DMS153 (cell line): ENCODE data around the gene ADAM19.

Experiments
- DNase-seq: peaks from one replicate; lab custom pipeline; 2025; lab: John Stamatoyannopoulos, UW

The ADAM19 gene

GRCh38 chr5:157542282-157543000 is 33.1 kb downstream of the ADAM19 start:
- no peak for DNase-seq

GRCh38 chr5:157541447-157542118 is 34.0 kb downstream of the ADAM19 start:
- no peak for DNase-seq

- DNase-seq, result no peak
Observed at GRCh38 chr5:157540707-157541446, 34.7 kb downstream of the ADAM19 start.

- DNase-seq, result no peak
Observed at GRCh38 chr5:157540124-157540523, 35.5 kb downstream of the ADAM19 start.

GRCh38 chr5:157539503-157540022 is 36.0 kb downstream of the ADAM19 start:
- no peak for DNase-seq

GRCh38 chr5:157538311-157538710 is 37.3 kb downstream of the ADAM19 start:
- no peak for DNase-seq

GRCh38 chr5:157535042-157535865 is 40.3 kb downstream of the ADAM19 start:
- DNase-seq, result no peak

- DNase-seq, result no peak
Observed at GRCh38 chr5:157533011-157533481, 42.5 kb downstream of the ADAM19 start.

- DNase-seq, result no peak
Observed at GRCh38 chr5:157532022-157532421, 43.6 kb downstream of the ADAM19 start.

GRCh38 chr5:157530226-157530972 is 45.2 kb downstream of the ADAM19 start:
- DNase-seq, result no peak

GRCh38 chr5:157529002-157529401 is 46.6 kb downstream of the ADAM19 start:
- DNase-seq, result no peak

GRCh38 chr5:157528036-157528632 is 47.4 kb downstream of the ADAM19 start:
- no peak for DNase-seq

- DNase-seq, result no peak
Observed at GRCh38 chr5:157524887-157525286, 50.7 kb downstream of the ADAM19 start.

- no peak for DNase-seq
Observed at GRCh38 chr5:157523976-157524375, 51.6 kb downstream of the ADAM19 start.

GRCh38 chr5:157521704-157522029 is 53.9 kb downstream of the ADAM19 start:
- DNase-seq, result no peak

- no peak for DNase-seq
Observed at GRCh38 chr5:157520911-157521703, 54.5 kb downstream of the ADAM19 start.

GRCh38 chr5:157519579-157520253 is 55.9 kb downstream of the ADAM19 start:
- DNase-seq, result no peak

- DNase-seq, result no peak
Observed at GRCh38 chr5:157518963-157519362, 56.6 kb downstream of the ADAM19 start.

- no peak for DNase-seq
Observed at GRCh38 chr5:157516626-157517325, 58.8 kb downstream of the ADAM19 start.
